ENCODE data around the gene ZNF534. TPM values are rescaled to one million over a fixed set of nuclear protein-coding genes. Genes with fewer than 3 reads are reported as not detected.
"Not testable (repeated sequence)": the region's sequence is repeated elsewhere in the genome, so short reads cannot be mapped to it uniquely, and the experiment has no call there.

Gene ZNF534
- total RNA-seq, 1 experiment from 2014 or later: not detected

- H3K27me3 ChIP-seq (ENCODE audit: control insufficient read depth, insufficient read depth, low read length); H3K36me3 ChIP-seq (replicated peaks; ENCODE audit: control insufficient read depth, insufficient read depth, low read length); H3K4me3 ChIP-seq (ENCODE audit: insufficient read depth, low read depth, low read length); DNase-seq: not testable (repeated sequence)
Observed at GRCh38 chr19:52484111-52484743, 55.3 kb downstream of the ZNF534 start.

DNA sequence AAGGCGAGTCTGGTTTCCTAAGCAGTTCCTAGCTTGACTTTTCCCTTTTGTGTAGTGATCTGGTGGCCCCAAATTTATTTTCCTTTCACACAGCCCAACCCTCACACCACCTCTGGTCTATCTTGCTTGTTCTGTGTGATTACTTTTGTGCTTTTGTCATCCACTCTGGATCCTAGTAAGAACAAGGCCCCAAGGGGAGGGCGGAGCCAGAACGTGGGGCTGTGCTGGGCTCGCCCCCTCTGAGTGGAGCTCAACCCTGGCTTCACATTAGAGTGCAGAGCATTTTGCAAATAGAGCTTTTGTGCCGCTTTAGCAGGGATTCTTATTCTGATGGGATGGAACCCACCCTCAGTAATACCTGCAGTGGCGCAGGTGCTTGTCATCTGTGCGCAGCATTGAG lies 56.1 kb downstream of the ZNF534 start:
- H3K4me3 ChIP-seq (ENCODE audit: insufficient read depth, low read depth, low read length); H3K36me3 ChIP-seq (replicated peaks; ENCODE audit: control insufficient read depth, insufficient read depth, low read length); DNase-seq; H3K27me3 ChIP-seq (ENCODE audit: control insufficient read depth, insufficient read depth, low read length): not testable (repeated sequence)

DNA sequence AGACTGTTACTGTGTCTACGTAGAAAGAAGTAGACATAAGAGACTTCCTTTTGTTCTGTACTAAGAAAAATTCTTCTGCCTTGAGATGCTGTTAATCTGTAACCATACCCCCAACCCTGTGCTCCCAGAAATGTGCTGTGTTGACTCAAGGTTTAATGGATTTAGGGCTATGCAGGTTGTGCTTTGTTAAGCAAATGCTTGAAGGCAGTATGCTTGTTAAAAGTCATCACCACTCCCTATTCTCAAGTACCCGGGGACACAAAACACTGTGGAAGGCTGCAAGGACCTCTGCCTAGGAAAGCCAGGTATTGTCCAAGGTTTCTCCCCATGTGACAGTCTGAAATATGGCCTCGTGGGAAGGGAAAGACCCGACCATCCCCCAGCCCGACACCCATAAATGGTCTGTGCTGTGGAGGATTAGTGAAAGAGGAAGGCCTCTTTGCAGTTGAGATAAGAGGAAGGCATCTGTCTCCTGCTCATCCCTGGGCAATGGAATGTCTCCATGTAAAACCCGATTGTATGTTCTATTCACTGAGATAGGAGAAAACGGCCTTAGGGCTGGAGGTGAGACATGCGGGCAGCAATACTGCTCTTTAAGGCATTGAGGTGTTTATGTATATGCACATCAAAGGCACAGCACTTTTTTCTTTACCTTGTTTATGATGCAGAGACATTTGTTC lies 56.8 kb downstream of the ZNF534 start:
- DNase-seq; H3K36me3 ChIP-seq (replicated peaks; ENCODE audit: control insufficient read depth, insufficient read depth, low read length); H3K4me3 ChIP-seq (ENCODE audit: insufficient read depth, low read depth, low read length); H3K27me3 ChIP-seq (ENCODE audit: control insufficient read depth, insufficient read depth, low read length): not testable (repeated sequence)

DNA sequence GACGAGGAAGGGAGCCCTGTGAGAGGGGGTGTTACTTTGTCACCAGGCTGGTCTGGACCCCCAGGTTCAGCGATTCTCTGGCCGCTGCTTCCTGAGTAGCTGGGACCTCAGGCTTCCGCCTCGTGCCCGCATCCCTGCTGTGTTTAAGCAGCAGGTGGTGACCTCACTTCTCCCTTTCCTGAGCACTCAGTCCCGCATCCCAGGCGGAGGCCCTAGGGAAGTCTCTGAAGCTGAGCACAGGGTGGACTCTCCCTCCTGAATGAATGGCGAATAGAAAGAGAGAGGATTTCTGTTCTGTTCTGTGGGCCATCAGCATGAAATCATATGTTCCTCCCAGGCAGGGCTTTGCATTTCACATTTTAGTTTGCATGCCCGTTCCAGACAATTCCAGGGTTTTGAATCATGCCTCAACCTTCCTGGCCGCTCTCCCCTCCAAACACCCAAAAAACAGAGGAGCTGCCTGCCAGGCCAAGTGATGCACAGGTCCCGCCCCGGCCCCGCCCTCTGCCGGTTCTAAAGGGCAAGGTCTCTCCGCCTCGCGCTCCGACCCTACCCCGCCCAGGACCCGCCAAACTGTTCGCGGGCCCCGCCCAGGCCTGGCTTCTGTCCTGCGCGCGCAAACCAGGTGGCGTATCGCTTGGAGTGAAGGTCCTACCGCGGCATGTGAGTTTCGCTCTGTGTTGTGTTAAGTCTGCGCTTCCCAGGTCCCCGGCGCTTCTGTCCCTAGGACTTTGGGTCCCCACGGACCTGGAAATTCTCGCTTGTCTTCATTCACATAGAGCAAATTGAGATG lies 63.4 kb downstream of the ZNF534 start:
- Histone ChIP-seq H3K4me3 (ENCODE audit: insufficient read depth, low read depth, low read length) (peak overlapping the region; percentile 62), H3K27me3 (ENCODE audit: control insufficient read depth, insufficient read depth, low read length) (peaks cover 1% of the 10 kb centered on the region; the same call in 1 of the 2 replicates), H3K36me3 (replicated peaks; ENCODE audit: control insufficient read depth, insufficient read depth, low read length) (no peaks in the 10 kb centered on the region)
- DNase-seq: peak; percentile 93

GRCh38 chr19:52492994-52493470 lies 64.1 kb downstream of the ZNF534 start:
- Histone ChIP-seq H3K27me3 (ENCODE audit: control insufficient read depth, insufficient read depth, low read length) (peaks cover 1% of the 10 kb centered on the region; the same call in 1 of the 2 replicates), H3K4me3 (ENCODE audit: insufficient read depth, low read depth, low read length) (peak overlapping the region; percentile 62)

GRCh38 chr19:52494518-52494917 lies 65.6 kb downstream of the ZNF534 start:
- DNase-seq: no peak

More at GRCh38 chr19:52492994-52493470, 64.1 kb downstream of the ZNF534 start:
- H3K36me3 ChIP-seq (replicated peaks; ENCODE audit: control insufficient read depth, insufficient read depth, low read length): no peaks in the 10 kb centered on the region
- peak; percentile 82 for DNase-seq

GRCh38 chr19:52498571-52498970 lies 69.6 kb downstream of the ZNF534 start:
- Histone ChIP-seq H3K27me3 (ENCODE audit: control insufficient read depth, insufficient read depth, low read length) (peaks cover 9% of the 10 kb centered on the region; the same call in 1 of the 2 replicates), H3K36me3 (replicated peaks; ENCODE audit: control insufficient read depth, insufficient read depth, low read length) (no peaks in the 10 kb centered on the region), H3K4me3 (ENCODE audit: insufficient read depth, low read depth, low read length) (no peak overlapping the region)
- DNase-seq: no peak

More at GRCh38 chr19:52494518-52494917, 65.6 kb downstream of the ZNF534 start:
- Histone ChIP-seq H3K4me3 (ENCODE audit: insufficient read depth, low read depth, low read length) (no peak overlapping the region), H3K36me3 (replicated peaks; ENCODE audit: control insufficient read depth, insufficient read depth, low read length) (no peaks in the 10 kb centered on the region), H3K27me3 (ENCODE audit: control insufficient read depth, insufficient read depth, low read length) (peaks cover 8% of the 10 kb centered on the region; the same call in 1 of the 2 replicates)

- H3K4me3 ChIP-seq (ENCODE audit: insufficient read depth, low read depth, low read length); H3K27me3 ChIP-seq (ENCODE audit: control insufficient read depth, insufficient read depth, low read length); H3K36me3 ChIP-seq (replicated peaks; ENCODE audit: control insufficient read depth, insufficient read depth, low read length); DNase-seq: not testable (repeated sequence)
Observed at GRCh38 chr19:52500474-52500873, 71.5 kb downstream of the ZNF534 start.

GRCh38 chr19:52500991-52501390 lies 72.0 kb downstream of the ZNF534 start:
- not testable (repeated sequence) for H3K4me3 ChIP-seq (ENCODE audit: insufficient read depth, low read depth, low read length); DNase-seq; H3K36me3 ChIP-seq (replicated peaks; ENCODE audit: control insufficient read depth, insufficient read depth, low read length); H3K27me3 ChIP-seq (ENCODE audit: control insufficient read depth, insufficient read depth, low read length)

Other genes with a start within 250 kb of the ZNF534 start
- 439 and 477 TPM in 2 replicates for gene PPP2R1A, start 239.1 kb upstream of the ZNF534 start, total RNA-seq (2014; rRNA removed; shearing (Covaris generic))
- gene ZNF766, start 159.6 kb upstream of the ZNF534 start, total RNA-seq (2014; rRNA removed; shearing (Covaris generic)): 17.0 and 33.1 TPM in 2 replicates
- gene ZNF480, start 132.0 kb upstream of the ZNF534 start, total RNA-seq (2014; rRNA removed; shearing (Covaris generic)): 10.8 and 17.2 TPM in 2 replicates
- gene ZNF610, start 92.9 kb upstream of the ZNF534 start, total RNA-seq (2014; rRNA removed; shearing (Covaris generic)): 6.6 and 8.6 TPM in 2 replicates
- gene ZNF880, start 59.2 kb upstream of the ZNF534 start, total RNA-seq (2014; rRNA removed; shearing (Covaris generic)): 0.66 and 4.0 TPM in 2 replicates
- 0.28 and 0.30 TPM in 2 replicates for gene ZNF528, start 31.3 kb upstream of the ZNF534 start, total RNA-seq (2014; rRNA removed; shearing (Covaris generic))
- 16.8 and 22.7 TPM in 2 replicates for gene ZNF578, start 24.4 kb downstream of the ZNF534 start, total RNA-seq (2014; rRNA removed; shearing (Covaris generic))
- 15.2 and 28.0 TPM in 2 replicates for gene ZNF808, start 98.5 kb downstream of the ZNF534 start, total RNA-seq (2014; rRNA removed; shearing (Covaris generic))
- 15.2 and 24.5 TPM in 2 replicates for gene ZNF701, start 141.1 kb downstream of the ZNF534 start, total RNA-seq (2014; rRNA removed; shearing (Covaris generic))
- gene ZNF83, start 209.2 kb downstream of the ZNF534 start, total RNA-seq (2014; rRNA removed; shearing (Covaris generic)): 16.5 and 35.1 TPM in 2 replicates